ENCODE results near the gene SLC2A4.

Gene SLC2A4

GRCh38 chr17:7280519-7281073, 922 bp upstream of the SLC2A4 start:
- peak; percentile 32 for DNase-seq

- no peak for DNase-seq
Measured at GRCh38 chr17:7281953-7282751, 634 bp downstream of the SLC2A4 start.

GRCh38 chr17:7282752-7283321, 1.3 kb downstream of the SLC2A4 start:
- no peak for DNase-seq

GRCh38 chr17:7283471-7284216, 2.1 kb downstream of the SLC2A4 start:
- DNase-seq = no peak

GRCh38 chr17:7284911-7285310, 3.4 kb downstream of the SLC2A4 start:
- DNase-seq = no peak

- DNase-seq = no peak
Measured at GRCh38 chr17:7285679-7286078, 4.2 kb downstream of the SLC2A4 start.

GRCh38 chr17:7289256-7290032, 7.9 kb downstream of the SLC2A4 start:
- DNase-seq = no peak

GRCh38 chr17:7290166-7290565, 8.6 kb downstream of the SLC2A4 start:
- no peak for DNase-seq

- DNase-seq = no peak
Measured at GRCh38 chr17:7290685-7291084, 9.2 kb downstream of the SLC2A4 start.

GRCh38 chr17:7292194-7292593, 10.7 kb downstream of the SLC2A4 start:
- no peak for DNase-seq

- DNase-seq = no peak
Measured at GRCh38 chr17:7292729-7293128, 11.2 kb downstream of the SLC2A4 start.

GRCh38 chr17:7293159-7293558, 11.6 kb downstream of the SLC2A4 start:
- no peak for DNase-seq

- DNase-seq = no peak
Measured at GRCh38 chr17:7293816-7294613, 12.5 kb downstream of the SLC2A4 start.

GRCh38 chr17:7294614-7295153, 13.2 kb downstream of the SLC2A4 start, which contains the start of gene YBX2:
YBX2 (minus strand) TSS chr17:7294639; CDS start chr17:7294500, 139 bp downstream.
- peak; percentile 70 for DNase-seq

- DNase-seq = no peak
Measured at GRCh38 chr17:7295230-7296180, 14.0 kb downstream of the SLC2A4 start.

GRCh38 chr17:7296189-7296861, 14.8 kb downstream of the SLC2A4 start:
- DNase-seq = peak; percentile 28

- no peak for DNase-seq
Measured at GRCh38 chr17:7304179-7304578, 22.7 kb downstream of the SLC2A4 start.

GRCh38 chr17:7306911-7307685, 25.6 kb downstream of the SLC2A4 start, which contains the start of gene EIF5A:
EIF5A (plus strand) TSS chr17:7307628; CDS start chr17:7309636, 2,008 bp downstream.
- peak; percentile 96 for DNase-seq

Data from COR-L47 (cell line).